Immature natural killer cell (primary cell): ENCODE measurements around the gene ZBTB16. TPM values are rescaled to one million over a fixed set of nuclear protein-coding genes. Genes with fewer than 3 reads are reported as not detected.

Experiments used
- DNase-seq, 3 donors: peaks; one replicate each; pipeline ENCODE4 v3.0.0; 2022; ENCODE audit warnings: mixed read lengths in 1 of 3
- H3K27ac Mint-ChIP-seq, 6 donors: one replicate each; pipeline ENCODE4 v1.8.0; 2020; ENCODE audit warnings: mixed read lengths in 6 of 6, mild to moderate bottlenecking in 5 of 6, inconsistent platforms in 4 of 6, moderate library complexity in 3 of 6
- H3K27me3 Mint-ChIP-seq, 3 donors: one replicate each; pipeline ENCODE4 v1.8.0; 2020 to 2021; ENCODE audit warnings: low read depth in 3 of 3, mild to moderate bottlenecking in 3 of 3, mixed read lengths in 3 of 3, moderate library complexity in 3 of 3, inconsistent platforms in 1 of 3
- H3K36me3 Mint-ChIP-seq, 3 donors: one replicate each; pipeline ENCODE4 v1.8.0; 2020; ENCODE audit warnings: mixed read lengths in 3 of 3, inconsistent platforms in 2 of 3, mild to moderate bottlenecking in 2 of 3
- H3K4me1 Mint-ChIP-seq, 2 donors: one replicate each; pipeline ENCODE4 v1.8.0; 2020; ENCODE audit warnings: inconsistent platforms in 2 of 2, mild to moderate bottlenecking in 2 of 2, mixed read lengths in 2 of 2, moderate library complexity in 1 of 2
- H3K4me3 Mint-ChIP-seq, 5 donors: one replicate each; pipeline ENCODE4 v1.8.0; 2020; ENCODE audit warnings: mild to moderate bottlenecking in 5 of 5, mixed read lengths in 5 of 5, inconsistent platforms in 3 of 5, moderate library complexity in 3 of 5
- H3K9me3 Mint-ChIP-seq, 6 donors: one replicate each; pipeline ENCODE4 v1.8.0; 2020; ENCODE audit warnings: mild to moderate bottlenecking in 6 of 6, mixed read lengths in 6 of 6, inconsistent platforms in 4 of 6, moderate library complexity in 3 of 6
- polyA plus RNA-seq, 3 donors: library from polyadenylated mRNA; unstranded; fragments of 300-500 nt; fragmentation: Illumina TruSeq; gene quantifications; one replicate each; pipeline ENCODE4 v1.2.3, GENCODE V29; 2021

ZBTB16 gene
- polyA plus RNA-seq, 3 donors from 2014 or later, result 90.4 to 197 (median 92.5) TPM

- H3K4me3 Mint-ChIP-seq, result peak overlapping the region in 1 of 5 donors; percentile 1
- H3K27me3 Mint-ChIP-seq, result peaks cover 3 to 7% (median 6%) of the 10 kb centered on the region in 3 donors
- peaks cover 83 to 91% of the 10 kb centered on the region in 2 donors for H3K4me1 Mint-ChIP-seq
- peaks cover 0 to 6% (median 4%) of the 10 kb centered on the region in 3 donors for H3K36me3 Mint-ChIP-seq
- no peak for DNase-seq
- peak overlapping the region in 2 of 6 donors; percentile 8 to 46 for H3K27ac Mint-ChIP-seq
- H3K9me3 Mint-ChIP-seq, result no peaks in the 10 kb centered on the region
These were observed 154.1 kb downstream of the ZBTB16 start for GRCh38 chr11:114213622-114214021.

- Mint-ChIP-seq H3K27ac (peak overlapping the region; percentile 26 to 88 (median 63)), H3K9me3 (no peaks in the 10 kb centered on the region), H3K27me3 (peaks cover 2 to 6% (median 4%) of the 10 kb centered on the region in 3 donors), H3K4me3 (peak overlapping the region; percentile 52 to 82 (median 61)), H3K4me1 (peaks cover 83 to 91% of the 10 kb centered on the region in 2 donors), H3K36me3 (peaks cover 0 to 2% (median 0%) of the 10 kb centered on the region in 3 donors)
- no peak for DNase-seq
These were observed 155.9 kb downstream of the ZBTB16 start for GRCh38 chr11:114215428-114215827.

- H3K4me3 Mint-ChIP-seq, result peak overlapping the region; percentile 52 to 82 (median 61)
- peaks cover 78 to 92% of the 10 kb centered on the region in 2 donors for H3K4me1 Mint-ChIP-seq
- H3K27me3 Mint-ChIP-seq, result peaks cover 2 to 5% (median 4%) of the 10 kb centered on the region in 3 donors
- no peaks in the 10 kb centered on the region for H3K36me3 Mint-ChIP-seq
- no peaks in the 10 kb centered on the region for H3K9me3 Mint-ChIP-seq
- DNase-seq, result no peak
- peak overlapping the region; percentile 26 to 88 (median 68) for H3K27ac Mint-ChIP-seq
These were observed 156.6 kb downstream of the ZBTB16 start for GRCh38 chr11:114215871-114216795.

- no peaks in the 10 kb centered on the region for H3K9me3 Mint-ChIP-seq
- H3K4me3 Mint-ChIP-seq, result peak overlapping the region; percentile 52 to 82 (median 61)
- no peak for DNase-seq
- peaks cover 2 to 6% (median 5%) of the 10 kb centered on the region in 3 donors for H3K27me3 Mint-ChIP-seq
- peaks cover 75 to 92% of the 10 kb centered on the region in 2 donors for H3K4me1 Mint-ChIP-seq
- H3K36me3 Mint-ChIP-seq, result no peaks in the 10 kb centered on the region
- H3K27ac Mint-ChIP-seq, result peak overlapping the region; percentile 18 to 79 (median 63)
These were observed 157.3 kb downstream of the ZBTB16 start for GRCh38 chr11:114216796-114217180.

GRCh38 chr11:114218508-114218907, 159.0 kb downstream of the ZBTB16 start:
- no peak for DNase-seq
- H3K9me3 Mint-ChIP-seq, result no peaks in the 10 kb centered on the region
- peak overlapping the region in 4 of 6 donors; percentile 10 to 60 (median 24) for H3K27ac Mint-ChIP-seq
- H3K4me3 Mint-ChIP-seq, result no peak overlapping the region
- no peaks in the 10 kb centered on the region for H3K36me3 Mint-ChIP-seq
- peaks cover 69 to 87% of the 10 kb centered on the region in 2 donors for H3K4me1 Mint-ChIP-seq
- H3K27me3 Mint-ChIP-seq, result peaks cover 4 to 6% (median 5%) of the 10 kb centered on the region in 3 donors

GRCh38 chr11:114219559-114220349, 160.2 kb downstream of the ZBTB16 start:
- peaks cover 0 to 4% (median 0%) of the 10 kb centered on the region in 3 donors for H3K36me3 Mint-ChIP-seq
- no peak overlapping the region for H3K4me3 Mint-ChIP-seq
- no peak for DNase-seq
- H3K27ac Mint-ChIP-seq, result peak overlapping the region in 4 of 6 donors; percentile 3 to 58 (median 51)
- H3K9me3 Mint-ChIP-seq, result no peaks in the 10 kb centered on the region
- peaks cover 4 to 8% (median 4%) of the 10 kb centered on the region in 3 donors for H3K27me3 Mint-ChIP-seq
- peaks cover 69 to 87% of the 10 kb centered on the region in 2 donors for H3K4me1 Mint-ChIP-seq

- no peak for DNase-seq
- peaks cover 0 to 6% (median 0%) of the 10 kb centered on the region in 3 donors for H3K36me3 Mint-ChIP-seq
- peak overlapping the region in 2 of 6 donors; percentile 33 to 66 for H3K27ac Mint-ChIP-seq
- H3K4me1 Mint-ChIP-seq, result peaks cover 69 to 87% of the 10 kb centered on the region in 2 donors
- no peak overlapping the region for H3K4me3 Mint-ChIP-seq
- H3K9me3 Mint-ChIP-seq, result no peaks in the 10 kb centered on the region
- H3K27me3 Mint-ChIP-seq, result peaks cover 2 to 6% (median 3%) of the 10 kb centered on the region in 3 donors
These were observed 161.5 kb downstream of the ZBTB16 start for GRCh38 chr11:114221037-114221436.

- peak overlapping the region; percentile 2 to 53 (median 26) for H3K4me3 Mint-ChIP-seq
- H3K9me3 Mint-ChIP-seq, result no peaks in the 10 kb centered on the region
- peaks cover 2 to 10% (median 8%) of the 10 kb centered on the region in 3 donors for H3K27me3 Mint-ChIP-seq
- H3K4me1 Mint-ChIP-seq, result peaks cover 52 to 82% of the 10 kb centered on the region in 2 donors
- no peak for DNase-seq
- peaks cover 0 to 6% (median 0%) of the 10 kb centered on the region in 3 donors for H3K36me3 Mint-ChIP-seq
- peak overlapping the region; percentile 31 to 88 (median 76) for H3K27ac Mint-ChIP-seq
These were observed 166.2 kb downstream of the ZBTB16 start for GRCh38 chr11:114225661-114226060.

- H3K27me3 Mint-ChIP-seq, result peaks cover 2 to 12% (median 8%) of the 10 kb centered on the region in 3 donors
- peaks cover 58 to 82% of the 10 kb centered on the region in 2 donors for H3K4me1 Mint-ChIP-seq
These were observed 166.8 kb downstream of the ZBTB16 start for GRCh38 chr11:114226356-114226755.

GRCh38 chr11:114228435-114229411, 169.2 kb downstream of the ZBTB16 start:
- peaks cover 6 to 12% (median 7%) of the 10 kb centered on the region in 3 donors for H3K27me3 Mint-ChIP-seq
- no peaks in the 10 kb centered on the region for H3K9me3 Mint-ChIP-seq
- peaks cover 0 to 6% (median 0%) of the 10 kb centered on the region in 3 donors for H3K36me3 Mint-ChIP-seq
- no peak for DNase-seq
- no peak overlapping the region for H3K4me3 Mint-ChIP-seq
- peak overlapping the region in 2 of 6 donors; percentile 8 to 49 for H3K27ac Mint-ChIP-seq
- H3K4me1 Mint-ChIP-seq, result peaks cover 61 to 89% of the 10 kb centered on the region in 2 donors

More at GRCh38 chr11:114226356-114226755, 166.8 kb downstream of the ZBTB16 start:
- H3K27ac Mint-ChIP-seq, result peak overlapping the region; percentile 26 to 88 (median 58)
- peaks cover 0 to 6% (median 0%) of the 10 kb centered on the region in 3 donors for H3K36me3 Mint-ChIP-seq
- no peaks in the 10 kb centered on the region for H3K9me3 Mint-ChIP-seq
- DNase-seq, result no peak
- H3K4me3 Mint-ChIP-seq, result peak overlapping the region in 4 of 5 donors; percentile 45 to 53 (median 49)

GRCh38 chr11:114230031-114230704, 170.7 kb downstream of the ZBTB16 start:
- no peaks in the 10 kb centered on the region for H3K9me3 Mint-ChIP-seq
- H3K4me1 Mint-ChIP-seq, result peaks cover 56 to 89% of the 10 kb centered on the region in 2 donors

More at GRCh38 chr11:114230031-114230704, 170.7 kb downstream of the ZBTB16 start:
- H3K36me3 Mint-ChIP-seq, result no peaks in the 10 kb centered on the region
- peak overlapping the region in 2 of 6 donors; percentile 13 to 55 for H3K27ac Mint-ChIP-seq
- peaks cover 6 to 11% (median 7%) of the 10 kb centered on the region in 3 donors for H3K27me3 Mint-ChIP-seq
- no peak for DNase-seq
- no peak overlapping the region for H3K4me3 Mint-ChIP-seq
